ENCODE measurements around the gene NPY.
A peak's percentile ranks its signal among the peaks of the same experiment; 100 is the strongest.

NPY gene

DNA sequence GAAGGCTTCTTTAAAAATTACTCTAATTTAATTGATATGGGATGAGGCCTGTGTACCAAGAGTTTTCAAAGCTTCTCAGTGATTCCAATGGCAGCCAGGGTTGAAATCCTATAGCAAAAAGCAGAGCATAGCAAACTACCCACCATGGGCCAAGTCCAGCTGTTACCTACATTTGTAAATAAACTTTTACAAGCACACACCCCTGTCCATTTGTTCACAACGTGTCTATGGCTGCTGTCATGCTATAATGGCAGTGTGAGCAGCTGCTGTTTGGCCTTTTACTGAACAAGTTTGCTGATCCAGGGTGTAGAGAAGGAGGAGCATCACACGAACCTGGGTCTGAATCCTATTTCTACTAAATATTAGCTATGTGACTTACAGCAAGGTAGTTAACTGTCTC is 50.0 kb downstream of the NPY start:
- no peaks in the 10 kb centered on the region for H3K36me3 ChIP-seq
- TF ChIP-seq, protein P1, sequence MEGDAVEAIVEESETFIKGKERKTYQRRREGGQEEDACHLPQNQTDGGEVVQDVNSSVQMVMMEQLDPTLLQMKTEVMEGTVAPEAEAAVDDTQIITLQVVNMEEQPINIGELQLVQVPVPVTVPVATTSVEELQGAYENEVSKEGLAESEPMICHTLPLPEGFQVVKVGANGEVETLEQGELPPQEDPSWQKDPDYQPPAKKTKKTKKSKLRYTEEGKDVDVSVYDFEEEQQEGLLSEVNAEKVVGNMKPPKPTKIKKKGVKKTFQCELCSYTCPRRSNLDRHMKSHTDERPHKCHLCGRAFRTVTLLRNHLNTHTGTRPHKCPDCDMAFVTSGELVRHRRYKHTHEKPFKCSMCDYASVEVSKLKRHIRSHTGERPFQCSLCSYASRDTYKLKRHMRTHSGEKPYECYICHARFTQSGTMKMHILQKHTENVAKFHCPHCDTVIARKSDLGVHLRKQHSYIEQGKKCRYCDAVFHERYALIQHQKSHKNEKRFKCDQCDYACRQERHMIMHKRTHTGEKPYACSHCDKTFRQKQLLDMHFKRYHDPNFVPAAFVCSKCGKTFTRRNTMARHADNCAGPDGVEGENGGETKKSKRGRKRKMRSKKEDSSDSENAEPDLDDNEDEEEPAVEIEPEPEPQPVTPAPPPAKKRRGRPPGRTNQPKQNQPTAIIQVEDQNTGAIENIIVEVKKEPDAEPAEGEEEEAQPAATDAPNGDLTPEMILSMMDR (IDR thresholded peaks at IDR 0.05; ENCODE audit: low read depth, low read length): no peak
- no peaks in the 10 kb centered on the region for H3K27me3 ChIP-seq
- DNase-seq: no peak
- H3K9me3 ChIP-seq: no peaks in the 10 kb centered on the region
- no peak overlapping the region for H3K4me3 ChIP-seq (ENCODE audit: low read depth, low read length)
- no peaks in the 10 kb centered on the region; the same call in 1 of the 2 replicates for H3K4me1 ChIP-seq

DNA sequence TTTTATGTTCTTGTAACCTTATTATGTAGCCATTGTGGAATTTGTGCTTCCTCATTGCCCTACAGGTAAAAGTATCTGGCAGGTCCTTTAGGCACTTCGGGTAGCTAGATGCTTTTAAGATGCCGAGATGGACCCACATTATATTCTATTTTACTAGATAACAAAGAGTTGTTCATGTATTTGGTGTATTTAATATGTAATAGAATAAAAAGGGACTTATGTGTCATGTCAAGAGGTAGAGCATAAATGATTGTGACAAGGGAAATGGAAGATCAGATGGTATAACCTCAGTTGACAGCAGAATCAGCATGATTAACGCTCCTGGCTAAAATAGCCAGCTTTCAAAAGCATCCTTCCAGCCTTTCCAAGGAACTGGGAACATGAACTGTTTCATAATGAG is 50.6 kb downstream of the NPY start:
- H3K36me3 ChIP-seq: no peaks in the 10 kb centered on the region
- DNase-seq: peak; percentile 18
- TF ChIP-seq, protein P1 (IDR thresholded peaks at IDR 0.05; ENCODE audit: low read depth, low read length): no peak
- no peaks in the 10 kb centered on the region for H3K27me3 ChIP-seq
- H3K4me1 ChIP-seq: no peaks in the 10 kb centered on the region; the same call in 1 of the 2 replicates
- no peaks in the 10 kb centered on the region for H3K9me3 ChIP-seq
- no peak overlapping the region for H3K4me3 ChIP-seq (ENCODE audit: low read depth, low read length)

DNA sequence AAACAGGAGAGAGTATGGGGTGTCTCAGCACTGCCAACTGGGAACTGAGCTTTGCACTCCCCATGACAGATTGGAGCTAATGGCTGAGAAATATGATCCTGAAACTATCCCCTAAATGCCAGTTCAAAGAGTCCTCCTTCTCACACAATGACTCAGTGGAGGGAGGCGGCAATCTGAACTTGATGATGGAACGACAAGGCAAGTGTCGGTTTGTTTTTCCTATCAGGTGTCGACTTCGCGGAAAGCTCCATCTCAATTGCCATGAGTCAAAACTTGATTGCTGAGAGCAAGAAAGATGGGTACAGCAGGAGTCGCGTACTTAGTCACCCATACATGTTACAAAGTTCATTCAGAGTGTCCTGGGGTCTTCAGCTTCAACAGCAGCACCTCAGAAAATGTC is 52.5 kb downstream of the NPY start:
- Histone ChIP-seq H3K4me3 (ENCODE audit: low read depth, low read length) (no peak overlapping the region), H3K27me3 (no peaks in the 10 kb centered on the region), H3K36me3 (no peaks in the 10 kb centered on the region), H3K9me3 (no peaks in the 10 kb centered on the region), H3K4me1 (no peaks in the 10 kb centered on the region; the same call in 1 of the 2 replicates)
- no peak for DNase-seq
- TF ChIP-seq, protein P1 (IDR thresholded peaks at IDR 0.05; ENCODE audit: low read depth, low read length): no peak

DNA sequence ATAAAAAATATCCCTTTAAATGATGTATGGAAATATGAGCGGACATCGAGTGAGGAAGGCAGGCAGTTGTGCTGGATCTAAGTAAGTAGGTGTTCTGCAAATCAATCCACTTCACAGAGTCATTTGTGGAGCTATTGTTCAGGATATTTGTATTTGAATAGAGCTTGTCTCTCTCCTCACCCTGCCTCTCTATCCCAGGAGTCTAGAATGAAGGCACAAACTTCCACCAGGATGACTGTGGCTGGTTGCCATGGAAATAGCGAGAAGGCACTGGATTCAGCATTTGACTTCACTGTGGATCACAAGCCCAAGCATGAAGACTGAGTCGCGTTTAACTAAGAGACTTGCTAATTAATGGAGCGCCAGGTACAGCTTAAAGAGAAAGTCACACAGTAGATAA is 53.2 kb downstream of the NPY start:
- no peaks in the 10 kb centered on the region for H3K36me3 ChIP-seq
- H3K4me3 ChIP-seq (ENCODE audit: low read depth, low read length): no peak overlapping the region
- H3K27me3 ChIP-seq: no peaks in the 10 kb centered on the region
- no peaks in the 10 kb centered on the region; the same call in 1 of the 2 replicates for H3K4me1 ChIP-seq
- TF ChIP-seq, protein P1 (IDR thresholded peaks at IDR 0.05; ENCODE audit: low read depth, low read length): no peak
- H3K9me3 ChIP-seq: no peaks in the 10 kb centered on the region
- DNase-seq: no peak

DNA sequence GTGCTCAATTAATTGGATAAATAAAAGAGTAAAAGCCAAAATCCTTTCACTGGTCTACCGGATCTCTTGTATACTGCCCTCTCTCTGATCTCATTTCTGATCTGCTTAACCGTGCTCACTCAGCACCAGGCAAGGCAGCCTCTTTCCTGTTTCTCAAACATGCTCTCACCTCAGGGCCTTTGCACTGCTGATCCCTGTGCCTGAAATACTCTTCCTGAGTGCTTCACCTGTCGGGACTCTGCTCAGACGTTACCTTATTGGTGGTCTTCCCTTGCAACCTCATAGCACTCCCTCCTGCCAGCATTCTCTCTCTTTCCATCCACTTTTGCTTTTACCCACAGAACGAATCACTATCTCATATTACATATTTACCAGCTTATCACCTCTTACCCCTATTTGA is 55.6 kb downstream of the NPY start:
- H3K27me3 ChIP-seq: no peaks in the 10 kb centered on the region
- H3K4me3 ChIP-seq (ENCODE audit: low read depth, low read length): no peak overlapping the region
- TF ChIP-seq, protein P1 (IDR thresholded peaks at IDR 0.05; ENCODE audit: low read depth, low read length): no peak
- no peaks in the 10 kb centered on the region for H3K36me3 ChIP-seq
- no peak for DNase-seq
- H3K4me1 ChIP-seq: no peaks in the 10 kb centered on the region
- H3K9me3 ChIP-seq: no peaks in the 10 kb centered on the region

DNA sequence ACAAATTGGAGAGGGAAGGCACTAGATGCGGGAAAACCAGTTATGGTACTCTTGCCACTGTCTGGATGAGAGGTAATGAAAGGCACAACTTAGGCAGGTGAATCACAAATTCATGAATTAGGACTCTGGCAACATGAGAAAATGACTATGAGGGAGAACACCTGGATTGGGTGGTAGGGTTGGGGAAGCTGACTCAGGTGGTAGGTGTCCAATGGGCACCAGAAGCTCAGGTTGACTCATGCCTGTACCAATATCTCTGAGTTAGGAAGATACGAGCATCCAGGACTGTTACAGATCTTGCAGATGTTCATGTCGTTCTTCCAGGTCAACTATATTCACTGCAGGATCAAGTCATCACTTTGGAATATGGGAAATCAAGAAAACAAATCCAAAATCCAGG is 56.7 kb downstream of the NPY start:
- Histone ChIP-seq H3K4me1 (no peaks in the 10 kb centered on the region), H3K9me3 (no peaks in the 10 kb centered on the region), H3K36me3 (no peaks in the 10 kb centered on the region), H3K27me3 (no peaks in the 10 kb centered on the region), H3K4me3 (ENCODE audit: low read depth, low read length) (no peak overlapping the region)
- TF ChIP-seq, protein P1 (IDR thresholded peaks at IDR 0.05; ENCODE audit: low read depth, low read length): no peak
- DNase-seq: no peak

All from BE2C (cell line).